ENCODE measurements around the gene DSCAML1.

DSCAML1 gene

GRCh38 chr11:117588166-117588810, 208.7 kb downstream of the DSCAML1 start:
- TF ChIP-seq FOXP2 (optimal IDR thresholded peaks at IDR 0.05; ENCODE audit: borderline replicate concordance, extremely low read depth, extremely low read length, insufficient read depth) (no peak), REST (IDR thresholded peaks at IDR 0.05; ENCODE audit: insufficient read depth in 1 of 2, low read depth in 2 of 2, low read length in 2 of 2) (no peak), POLR2AphosphoS5 (IDR thresholded peaks at IDR 0.05; ENCODE audit: low read depth, low read length) (no peak), SIN3A (IDR thresholded peaks at IDR 0.05; ENCODE audit: borderline replicate concordance, insufficient read depth, low read length) (no peak), TAF1 (IDR thresholded peaks at IDR 0.05; ENCODE audit: borderline replicate concordance, insufficient read depth, low read length) (no peak)

- no peak for TF ChIP-seq TAF1 (IDR thresholded peaks at IDR 0.05; ENCODE audit: borderline replicate concordance, insufficient read depth, low read length)
- no peak for TF ChIP-seq POLR2AphosphoS5 (IDR thresholded peaks at IDR 0.05; ENCODE audit: low read depth, low read length)
- no peak for TF ChIP-seq FOXP2 (optimal IDR thresholded peaks at IDR 0.05; ENCODE audit: borderline replicate concordance, extremely low read depth, extremely low read length, insufficient read depth)
These were observed 209.6 kb downstream of the DSCAML1 start for GRCh38 chr11:117587416-117587815.

- no peak for TF ChIP-seq TAF1 (IDR thresholded peaks at IDR 0.05; ENCODE audit: borderline replicate concordance, insufficient read depth, low read length)
- no peak for TF ChIP-seq REST (IDR thresholded peaks at IDR 0.05; ENCODE audit: insufficient read depth in 1 of 2, low read depth in 2 of 2, low read length in 2 of 2)
- no peak for TF ChIP-seq SIN3A (IDR thresholded peaks at IDR 0.05; ENCODE audit: borderline replicate concordance, insufficient read depth, low read length)
- TF ChIP-seq POLR2AphosphoS5 (IDR thresholded peaks at IDR 0.05; ENCODE audit: low read depth, low read length) = no peak
These were observed 210.6 kb downstream of the DSCAML1 start for GRCh38 chr11:117586392-117586791.

- TF ChIP-seq POLR2AphosphoS5 (IDR thresholded peaks at IDR 0.05; ENCODE audit: low read depth, low read length) (no peak), REST (IDR thresholded peaks at IDR 0.05; ENCODE audit: insufficient read depth in 1 of 2, low read depth in 2 of 2, low read length in 2 of 2) (no peak), FOXP2 (optimal IDR thresholded peaks at IDR 0.05; ENCODE audit: borderline replicate concordance, extremely low read depth, extremely low read length, insufficient read depth) (no peak), TAF1 (IDR thresholded peaks at IDR 0.05; ENCODE audit: borderline replicate concordance, insufficient read depth, low read length) (no peak), SIN3A (IDR thresholded peaks at IDR 0.05; ENCODE audit: borderline replicate concordance, insufficient read depth, low read length) (no peak)
These were observed 211.4 kb downstream of the DSCAML1 start for GRCh38 chr11:117585631-117586030.

GRCh38 chr11:117584056-117584830, 212.8 kb downstream of the DSCAML1 start:
- no peak for TF ChIP-seq REST (IDR thresholded peaks at IDR 0.05; ENCODE audit: insufficient read depth in 1 of 2, low read depth in 2 of 2, low read length in 2 of 2)
- no peak for TF ChIP-seq SIN3A (IDR thresholded peaks at IDR 0.05; ENCODE audit: borderline replicate concordance, insufficient read depth, low read length)
- TF ChIP-seq TAF1 (IDR thresholded peaks at IDR 0.05; ENCODE audit: borderline replicate concordance, insufficient read depth, low read length) = no peak
- TF ChIP-seq FOXP2 (optimal IDR thresholded peaks at IDR 0.05; ENCODE audit: borderline replicate concordance, extremely low read depth, extremely low read length, insufficient read depth) = no peak
- no peak for TF ChIP-seq POLR2AphosphoS5 (IDR thresholded peaks at IDR 0.05; ENCODE audit: low read depth, low read length)
